Ammon's horn (tissue), 1 donor: ENCODE measurements around the gene SCG5.

Experiments
- DNase-seq: peaks from one replicate; pipeline ENCODE4 v3.0.0-alpha.2; 2016; ENCODE audit warnings: low spot score

The SCG5 gene

DNA sequence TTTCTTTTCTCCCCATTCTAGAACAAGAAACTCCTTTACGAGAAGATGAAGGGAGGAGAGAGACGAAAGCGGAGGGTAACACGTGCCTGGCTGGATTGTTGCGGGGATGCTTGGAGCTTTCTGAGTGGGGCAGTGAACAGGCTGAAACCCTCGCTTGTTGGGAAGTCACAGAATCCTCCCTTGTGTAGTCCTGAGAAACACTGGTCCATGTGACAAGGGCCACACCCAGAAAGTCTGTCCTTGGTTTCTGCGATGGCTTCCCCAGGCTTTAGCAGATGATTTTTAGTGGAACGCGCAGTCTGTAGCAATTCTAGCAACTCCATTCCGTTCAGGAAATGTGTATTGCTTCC, 50.2 kb downstream of the SCG5 start:
- DNase-seq = no peak

DNA sequence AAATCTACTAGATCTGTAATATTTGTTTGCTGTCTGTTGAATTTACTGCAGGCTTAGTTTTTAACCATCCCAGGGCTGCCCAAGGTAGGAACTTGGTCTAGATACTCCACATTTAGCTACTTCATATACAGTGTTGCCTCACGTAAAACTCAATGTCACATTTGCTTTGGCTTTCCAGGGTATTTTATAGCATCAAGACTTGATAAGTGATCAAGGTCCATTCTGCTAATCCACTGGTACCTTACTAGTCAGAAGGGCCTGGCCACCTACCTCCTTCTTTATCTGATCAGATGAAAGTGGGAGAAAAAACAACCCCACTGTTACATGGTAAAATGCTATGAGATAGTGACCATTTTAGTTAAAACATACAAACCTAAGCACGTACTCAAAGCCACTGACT, 50.8 kb downstream of the SCG5 start:
- no peak for DNase-seq

DNA sequence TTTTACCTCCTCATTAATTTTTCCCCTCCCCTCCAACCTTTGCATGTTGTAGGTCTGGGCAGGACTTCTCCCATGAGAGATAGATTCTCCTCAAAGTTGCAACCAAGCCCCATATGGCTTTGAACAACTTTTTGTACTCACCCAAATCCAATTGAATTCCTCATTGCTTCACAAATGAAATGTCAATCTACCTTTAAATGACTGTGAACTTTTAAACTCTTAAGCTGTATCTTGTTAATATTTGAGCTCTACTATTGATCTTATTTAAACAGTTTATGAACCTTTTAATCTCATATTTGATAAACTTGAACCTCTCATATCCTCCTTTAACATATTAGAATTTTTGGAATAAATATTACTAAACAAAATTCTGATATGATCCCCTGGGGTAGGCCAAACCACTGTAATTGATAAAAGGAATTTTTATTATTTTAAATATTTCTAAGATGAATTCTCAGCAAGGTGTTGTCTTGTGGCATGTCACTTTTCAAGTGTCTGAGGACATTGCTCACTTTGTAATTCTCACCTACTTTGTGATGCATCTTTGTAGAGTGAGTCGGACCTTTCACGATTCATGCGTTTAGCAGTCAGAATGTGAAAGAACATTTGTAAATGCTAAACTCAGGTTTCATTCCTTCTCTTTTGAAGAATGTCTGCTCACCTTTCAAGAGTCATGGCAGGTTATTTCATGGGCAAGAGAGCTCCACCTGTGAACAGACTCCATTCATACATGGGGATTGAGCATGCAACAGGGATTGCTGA, 52.9 kb downstream of the SCG5 start:
- no peak for DNase-seq

DNA sequence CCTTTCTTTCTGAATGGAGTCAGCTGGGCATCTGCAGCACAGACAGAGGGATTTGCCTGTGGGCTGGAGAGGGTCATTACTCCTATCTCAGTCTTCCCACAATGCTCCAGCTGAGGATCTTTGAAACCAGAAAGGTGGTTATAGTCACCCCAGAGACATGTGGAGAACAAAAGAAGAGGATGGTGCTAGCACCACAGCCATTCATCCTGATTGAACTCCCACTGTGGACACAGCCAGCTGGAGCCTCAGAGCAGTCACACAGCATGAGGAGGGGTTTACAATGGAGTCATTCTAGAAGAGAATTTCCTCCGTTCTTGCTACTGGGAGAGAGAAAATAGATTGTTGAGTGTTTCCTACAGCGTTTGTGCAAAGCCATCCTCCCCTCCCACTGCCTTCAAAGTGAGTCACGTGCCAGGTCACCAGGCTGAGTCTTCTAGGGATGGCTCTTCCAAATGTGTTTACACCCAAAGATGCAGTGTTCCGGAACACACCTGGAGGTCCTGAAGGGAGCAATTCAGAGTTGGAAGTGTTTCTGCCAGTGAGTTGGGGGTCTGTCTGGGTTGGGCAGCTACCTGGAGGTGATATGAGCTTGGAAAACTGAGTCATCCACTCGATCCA, 57.4 kb downstream of the SCG5 start:
- no peak for DNase-seq

DNA sequence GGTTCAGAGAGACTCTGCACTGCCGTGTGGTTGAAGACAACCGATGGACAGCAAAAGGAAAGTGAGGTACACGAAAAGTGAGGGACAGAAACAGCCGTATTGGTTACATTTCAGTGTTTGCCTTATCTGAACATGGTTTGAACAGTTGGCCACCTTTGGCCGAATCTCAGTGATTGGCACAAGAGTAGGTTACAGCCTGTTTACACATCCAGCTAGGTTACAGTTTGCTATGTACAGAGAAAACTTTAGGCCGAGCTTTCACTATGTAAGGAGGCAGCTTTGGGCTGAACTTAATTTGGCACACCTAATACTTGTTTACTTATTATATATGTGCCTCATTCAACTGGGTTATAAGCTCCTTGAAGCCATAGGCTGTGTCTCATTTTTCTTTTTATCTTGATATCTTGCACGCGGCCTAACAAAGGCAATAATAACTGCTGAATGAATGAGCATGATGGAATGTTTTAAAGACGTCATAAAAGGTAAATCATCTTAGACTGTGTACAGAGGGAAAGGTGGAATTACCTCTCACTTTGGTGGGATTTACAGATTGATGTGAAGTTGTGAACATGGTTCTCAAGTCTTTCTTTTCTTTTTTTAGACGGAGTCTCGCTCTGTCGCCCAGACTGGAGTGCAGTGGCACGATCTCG, 59.1 kb downstream of the SCG5 start:
- DNase-seq = no peak

DNA sequence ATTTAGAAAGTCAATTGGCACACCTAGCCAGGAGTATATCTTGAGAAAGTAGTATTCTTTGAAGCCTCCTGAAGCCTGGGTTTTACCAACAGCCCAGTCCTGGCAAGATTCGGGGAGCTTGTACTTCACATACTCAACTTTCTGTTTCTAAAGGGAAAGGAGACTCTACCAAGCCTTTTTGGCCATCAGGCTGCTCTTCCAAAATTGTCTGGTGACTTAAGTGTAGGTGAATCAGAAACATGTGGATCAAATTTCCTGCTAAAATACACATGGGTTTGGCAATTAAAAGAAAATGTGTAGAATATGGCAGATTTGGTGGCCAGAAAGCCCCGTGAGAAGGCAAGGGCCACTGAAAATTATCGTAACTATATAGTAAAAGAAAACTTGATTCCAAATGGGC, 60.4 kb downstream of the SCG5 start:
- no peak for DNase-seq

DNA sequence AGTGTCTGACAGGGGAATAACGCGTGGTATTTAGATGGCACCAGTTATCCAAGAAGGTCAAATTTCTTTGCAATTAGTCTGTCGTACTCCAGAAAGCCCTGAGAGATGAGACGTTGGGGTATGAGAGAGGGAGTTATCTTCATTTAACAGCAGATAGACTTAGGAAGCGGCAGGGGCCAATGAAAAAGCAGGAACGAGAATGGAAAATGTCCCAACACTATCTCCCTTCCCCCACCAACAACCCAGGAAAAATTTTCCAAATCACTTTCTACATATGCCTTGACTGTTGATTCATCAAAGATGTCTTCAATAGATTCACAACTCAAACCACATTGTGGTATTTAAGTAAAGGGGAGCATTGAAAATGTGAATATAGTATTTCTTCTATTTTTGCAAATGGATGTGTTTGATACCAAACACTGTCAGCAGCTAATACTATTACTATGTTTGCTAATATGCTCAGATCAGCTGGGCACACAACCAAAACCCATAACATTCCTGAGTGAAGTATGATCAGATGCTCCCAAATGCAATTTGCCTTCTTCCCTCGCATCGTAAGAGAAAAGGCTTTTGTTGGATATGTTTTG, 63.0 kb downstream of the SCG5 start:
- no peak for DNase-seq

DNA sequence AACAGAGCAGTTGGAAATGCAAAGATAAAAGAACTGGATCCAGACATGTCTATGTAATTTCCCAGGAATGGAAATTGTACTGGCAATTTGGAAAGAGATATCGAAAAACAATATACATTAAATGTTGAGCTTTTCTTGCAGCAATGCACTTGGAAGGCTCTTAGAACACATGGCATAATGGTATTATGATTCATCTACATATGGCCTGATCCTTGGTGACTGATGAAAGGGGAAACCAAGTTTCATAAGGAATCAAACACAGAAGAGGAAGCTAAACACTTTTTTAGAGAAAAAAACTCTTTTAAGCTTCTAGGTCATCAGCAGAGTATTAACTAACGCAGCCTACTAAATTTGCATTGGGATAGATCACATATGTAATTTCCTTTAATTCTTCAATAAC, 63.9 kb downstream of the SCG5 start:
- DNase-seq = no peak

DNA sequence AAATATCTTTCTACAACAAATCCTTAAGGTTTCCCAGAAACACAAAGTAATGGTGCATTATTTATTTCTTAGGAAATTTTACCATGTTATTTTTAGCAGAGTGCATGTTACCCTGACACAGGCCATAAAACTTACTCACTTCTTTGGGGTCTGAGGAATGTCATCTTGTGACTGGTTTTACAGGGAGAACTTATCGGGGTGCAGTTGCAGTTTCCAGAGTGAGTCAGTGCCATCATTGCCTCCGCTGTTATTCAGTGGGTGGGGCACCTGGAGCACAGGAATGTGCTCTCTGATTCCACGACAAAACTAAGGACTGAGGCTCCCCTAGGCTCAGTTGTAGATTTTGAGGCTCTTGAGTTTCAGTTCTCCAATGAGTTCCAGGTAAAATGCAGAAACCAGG, 65.2 kb downstream of the SCG5 start:
- no peak for DNase-seq

DNA sequence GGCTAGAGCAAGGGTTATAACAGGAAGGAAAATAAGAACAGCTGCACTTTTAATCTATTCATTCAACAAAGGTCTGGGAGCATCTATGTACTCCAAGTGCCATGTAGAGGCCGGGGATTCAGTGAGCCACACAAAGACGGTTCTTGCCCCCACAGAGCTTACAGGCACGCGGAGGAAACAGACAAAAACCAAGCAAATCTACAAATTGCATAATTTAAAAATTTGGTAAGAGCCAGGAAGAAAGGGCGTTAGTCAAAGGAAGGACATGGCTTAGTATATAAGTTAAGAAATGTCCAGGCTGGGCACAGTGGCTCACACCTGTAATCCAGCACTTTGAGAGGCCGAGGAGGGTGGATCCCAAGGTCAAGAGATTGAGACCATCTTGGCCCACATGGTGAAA, 65.9 kb downstream of the SCG5 start:
- DNase-seq = no peak

DNA sequence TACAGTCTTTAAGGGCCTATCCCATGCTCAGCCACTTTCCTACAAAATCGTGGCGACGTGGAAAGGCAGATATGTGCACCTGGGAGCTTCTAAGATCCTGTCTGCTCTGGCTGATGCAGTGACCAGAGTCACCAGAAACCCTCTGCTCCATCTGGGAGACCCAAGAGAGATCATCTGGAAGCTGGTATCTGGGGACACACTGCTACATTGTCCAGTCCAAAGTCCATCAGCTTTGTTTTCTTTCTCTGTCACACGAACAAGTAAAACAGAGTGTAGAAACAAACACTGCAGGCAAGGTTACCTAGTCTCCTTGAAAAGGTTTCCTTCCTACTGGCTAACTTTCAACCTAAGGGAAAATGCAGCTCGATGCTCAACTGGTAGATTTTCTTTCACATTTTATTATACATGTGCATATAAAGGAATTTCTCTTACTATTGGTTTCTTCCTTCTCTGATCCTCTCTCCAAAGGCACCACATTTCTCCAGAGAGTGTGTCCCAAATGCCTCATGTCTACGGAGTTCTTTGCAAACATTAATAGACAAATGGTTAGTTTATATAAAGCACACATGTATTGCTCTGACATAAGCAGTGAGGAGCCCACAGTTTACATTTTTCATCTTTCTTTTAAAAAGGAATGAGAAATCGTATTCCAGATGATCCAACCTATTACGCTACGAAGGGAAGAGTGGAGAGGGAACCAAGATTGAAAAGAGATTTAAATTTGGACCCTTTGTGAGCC, 68.0 kb downstream of the SCG5 start:
- DNase-seq = no peak

DNA sequence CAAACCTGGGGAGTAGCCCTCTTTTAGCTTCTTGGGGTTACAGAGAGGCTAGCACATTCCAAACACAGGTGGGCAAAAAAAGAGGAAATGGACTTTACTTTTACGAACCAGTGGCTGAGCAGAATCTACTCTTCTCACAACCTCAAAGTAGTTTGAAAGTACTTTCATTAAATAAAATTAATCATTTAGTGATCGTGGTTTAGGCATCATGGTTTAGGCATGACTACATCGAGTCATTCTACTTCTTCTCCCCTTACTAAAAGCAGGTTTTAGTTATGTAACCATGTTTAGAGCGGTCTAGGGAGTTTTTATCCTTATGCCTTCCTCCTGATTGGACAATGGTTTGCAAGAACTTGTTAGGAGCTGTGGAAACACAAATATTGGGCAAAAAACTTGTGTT, 73.8 kb downstream of the SCG5 start:
- no peak for DNase-seq

DNA sequence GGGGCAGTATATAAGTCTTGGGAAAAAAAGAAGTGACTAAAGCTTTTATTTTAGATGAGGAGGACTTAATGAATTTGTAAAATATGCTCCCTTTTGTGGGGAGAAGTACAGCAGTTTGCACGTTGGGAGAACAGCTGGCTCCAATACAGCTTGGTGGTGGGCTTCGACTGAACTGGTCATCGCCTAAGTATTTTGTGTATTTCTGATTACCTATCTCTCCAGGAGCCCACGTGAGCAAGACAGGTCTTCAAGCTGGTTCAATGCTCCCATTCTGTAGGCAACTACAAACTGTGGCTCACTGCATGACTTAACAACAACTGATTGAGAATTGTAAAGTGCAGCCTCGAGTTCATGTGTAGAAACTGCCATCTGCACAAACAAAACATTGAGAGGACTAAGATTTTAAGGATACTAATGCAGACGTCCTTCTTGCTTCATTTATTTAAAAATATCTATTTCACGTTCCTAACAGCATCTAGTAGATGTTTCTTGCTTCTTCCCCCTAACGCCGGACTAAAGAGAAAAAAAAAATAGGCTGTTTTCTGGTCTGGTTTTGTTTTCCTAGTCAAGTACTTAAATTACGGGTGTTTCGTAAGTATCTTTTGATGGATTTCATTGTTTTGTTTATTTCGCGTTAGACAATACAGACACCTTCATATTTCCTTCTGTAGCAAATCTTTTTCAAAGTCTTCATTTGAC, 74.9 kb downstream of the SCG5 start:
- DNase-seq = no peak

DNA sequence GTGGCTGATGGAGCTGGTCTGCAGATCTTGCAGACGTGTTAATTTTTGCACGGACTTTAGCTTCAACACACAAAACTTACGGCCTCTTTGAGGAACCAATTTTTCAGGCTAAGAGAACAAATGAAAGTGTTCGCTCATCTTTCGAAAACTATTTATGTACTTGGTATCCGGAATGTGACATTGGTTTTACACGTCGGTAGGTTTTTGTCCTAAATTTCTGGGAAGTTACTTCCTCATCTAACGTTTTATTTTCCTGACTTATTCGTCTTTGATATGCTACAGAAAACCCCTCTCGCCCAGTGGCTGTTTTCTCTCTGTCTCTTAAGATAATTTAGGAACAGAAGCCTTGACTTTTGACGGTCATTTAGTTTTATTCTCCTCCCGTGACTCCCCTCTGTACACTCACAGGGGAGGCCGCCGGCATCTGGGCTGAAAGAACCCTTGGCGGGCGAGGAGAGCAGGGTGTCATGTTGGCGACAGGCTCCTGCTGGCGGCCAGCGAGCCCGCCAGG, 75.5 kb downstream of the SCG5 start:
- no peak for DNase-seq

DNA sequence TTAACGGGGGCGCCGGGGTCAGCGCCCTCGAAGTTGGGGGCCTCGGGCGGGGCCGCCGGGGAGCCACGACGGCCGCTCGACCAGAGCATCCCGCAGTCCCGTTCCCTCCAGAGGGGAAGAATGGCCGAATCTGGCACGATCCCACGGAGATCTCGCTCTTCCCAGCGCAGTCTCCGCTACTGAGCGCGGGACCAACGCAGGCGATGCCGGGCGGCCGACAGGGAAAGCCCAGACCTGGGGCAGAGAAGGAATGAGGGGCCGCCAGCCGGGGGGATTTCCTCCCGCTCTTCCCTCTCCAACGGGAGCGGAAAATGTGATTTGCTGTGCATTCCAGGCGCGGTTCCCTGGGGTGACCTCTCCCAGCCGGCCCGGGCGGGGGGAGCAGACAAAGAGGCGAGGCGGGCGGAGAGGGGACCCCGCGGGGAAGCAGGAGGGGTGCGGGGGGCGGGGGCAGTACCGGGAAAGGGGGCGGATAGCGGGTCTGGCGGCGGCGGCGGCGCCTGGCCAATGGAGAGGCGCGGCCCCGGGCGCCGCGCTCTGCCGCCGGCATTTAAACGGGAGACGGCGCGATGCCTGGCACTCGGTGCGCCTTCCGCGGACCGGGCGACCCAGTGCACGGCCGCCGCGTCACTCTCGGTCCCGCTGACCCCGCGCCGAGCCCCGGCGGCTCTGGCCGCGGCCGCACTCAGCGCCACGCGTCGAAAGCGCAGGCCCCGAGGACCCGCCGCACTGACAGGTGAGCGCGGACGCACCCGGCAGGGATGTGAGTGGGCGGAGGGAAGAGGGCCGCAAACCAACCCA, 76.1 kb downstream of the SCG5 start, which contains the start of gene GREM1:
TSS of gene GREM1 (plus strand) at position 579 of the 801 bp plus-strand sequence. CDS start 12,687 bp downstream, outside the sequence.
- peak; percentile 27 for DNase-seq

DNA sequence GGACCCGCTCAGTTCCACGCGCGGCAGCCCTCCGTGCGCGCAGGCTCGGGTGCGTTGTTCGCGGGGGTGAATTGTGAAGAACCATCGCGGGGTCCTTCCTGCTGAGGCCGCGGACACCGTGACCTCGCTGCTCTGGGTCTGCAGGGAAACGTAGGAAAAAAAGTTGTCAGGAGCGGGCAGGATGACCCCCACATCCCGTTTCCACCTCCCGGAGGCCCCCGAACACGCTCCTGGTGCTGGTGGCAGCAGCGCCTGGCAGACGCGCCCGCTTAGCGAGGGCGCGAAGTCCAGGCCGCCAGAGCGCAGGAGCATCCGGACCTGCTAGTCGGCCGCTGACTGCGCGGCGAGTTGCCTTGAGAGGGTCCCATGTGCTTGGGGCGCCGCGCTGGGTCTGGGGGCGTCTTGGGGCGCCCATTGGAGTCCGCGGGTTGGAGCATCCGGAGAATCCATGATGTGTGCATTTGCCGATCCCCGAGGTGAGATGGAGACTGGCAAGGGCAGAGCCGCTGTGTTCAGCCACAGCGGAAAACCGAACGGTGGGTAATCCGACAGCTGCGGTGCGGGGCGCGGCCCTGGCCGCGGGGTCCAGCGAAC, 76.8 kb downstream of the SCG5 start:
- DNase-seq = no peak

DNA sequence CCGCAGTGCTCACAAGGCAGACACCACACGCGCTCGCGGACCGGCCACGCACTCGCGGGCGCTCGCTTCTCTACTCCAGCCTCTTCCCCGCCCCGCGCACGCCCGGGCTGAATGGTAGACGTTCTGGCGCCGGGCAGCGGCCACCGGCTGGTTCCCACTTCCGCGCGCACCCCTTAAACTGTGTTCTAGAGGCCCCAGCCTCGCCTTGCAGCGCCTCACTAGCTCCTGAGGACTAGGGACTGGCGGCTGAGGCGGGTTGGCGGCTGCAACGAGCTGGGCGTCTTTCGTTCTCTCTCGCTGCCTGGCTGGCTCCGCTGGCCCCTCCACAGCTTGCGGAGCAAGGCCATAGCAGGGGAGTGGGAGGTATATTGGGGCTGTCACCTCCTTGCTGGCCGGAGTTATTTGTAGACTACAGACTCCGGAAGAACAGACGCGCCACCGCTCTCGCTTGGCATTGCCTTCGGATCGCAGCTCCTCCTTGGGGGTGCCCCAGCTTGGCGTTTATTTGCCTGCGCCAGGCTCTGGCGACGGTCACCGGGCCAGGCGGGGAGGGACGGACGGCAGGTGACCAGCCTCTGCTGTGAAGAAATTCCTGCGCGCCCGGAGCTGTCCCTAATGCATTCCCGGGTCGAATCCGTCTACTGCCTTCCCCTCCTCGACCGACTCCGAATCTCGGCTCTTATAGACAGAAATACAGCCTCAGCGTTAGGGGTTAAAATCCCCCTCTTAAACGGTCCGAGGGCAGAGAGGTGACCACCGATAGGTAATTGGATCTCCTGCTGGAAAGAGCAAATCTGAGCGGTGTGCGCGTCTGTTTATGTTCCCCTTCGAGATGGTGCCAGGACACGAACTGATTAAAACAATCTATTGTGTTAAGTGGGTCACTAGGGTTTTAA, 77.6 kb downstream of the SCG5 start:
- no peak for DNase-seq

DNA sequence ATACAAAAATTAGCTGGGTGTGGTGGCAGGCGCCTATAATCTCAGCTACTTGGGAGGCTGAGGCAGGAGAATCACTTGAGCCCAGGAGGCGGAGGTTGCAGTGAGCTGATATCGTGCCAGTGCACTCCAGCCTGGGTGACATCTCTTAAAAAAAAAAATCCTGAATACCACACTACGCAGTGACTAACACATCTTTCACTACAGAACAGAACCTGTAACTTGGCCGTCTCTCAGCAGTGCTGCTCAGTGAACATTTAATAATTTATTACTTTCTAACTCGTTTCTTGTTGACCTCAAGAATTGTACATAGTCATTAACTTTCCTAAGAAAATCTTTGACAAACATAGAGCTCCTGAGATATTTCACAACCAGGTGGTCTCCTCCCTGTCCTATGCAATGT, 80.1 kb downstream of the SCG5 start:
- DNase-seq = no peak

DNA sequence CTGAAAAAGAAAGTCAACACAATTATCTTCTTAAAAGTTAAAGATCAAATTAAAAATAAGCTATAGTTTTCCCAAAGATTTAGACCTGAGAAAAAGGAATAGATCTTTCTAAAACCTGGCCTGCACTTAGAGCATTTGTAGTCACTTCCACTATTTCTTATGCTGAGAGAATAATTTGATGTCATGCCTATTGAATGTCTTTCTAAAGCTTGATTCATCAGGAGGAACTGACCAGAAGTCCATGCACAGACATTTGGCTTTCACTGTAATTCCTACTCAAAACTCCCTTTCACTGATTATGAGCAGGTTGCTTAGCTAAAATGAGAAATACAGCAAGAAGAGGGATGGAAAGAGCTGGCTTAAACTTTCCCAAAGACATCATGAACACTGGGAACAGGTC, 80.6 kb downstream of the SCG5 start:
- DNase-seq = no peak
